GM19025 (cell line): ENCODE results near the gene MPIG6B.

Experiments
- ATAC-seq: cut with Tn5 transposase; IDR thresholded peaks from one replicate; pipeline ENCODE4 v1.9.1; 2021; ENCODE audit warnings: mild to moderate bottlenecking, low read depth, moderate library complexity; ENCODE audit not compliant: unreplicated experiment

The MPIG6B gene

DNA sequence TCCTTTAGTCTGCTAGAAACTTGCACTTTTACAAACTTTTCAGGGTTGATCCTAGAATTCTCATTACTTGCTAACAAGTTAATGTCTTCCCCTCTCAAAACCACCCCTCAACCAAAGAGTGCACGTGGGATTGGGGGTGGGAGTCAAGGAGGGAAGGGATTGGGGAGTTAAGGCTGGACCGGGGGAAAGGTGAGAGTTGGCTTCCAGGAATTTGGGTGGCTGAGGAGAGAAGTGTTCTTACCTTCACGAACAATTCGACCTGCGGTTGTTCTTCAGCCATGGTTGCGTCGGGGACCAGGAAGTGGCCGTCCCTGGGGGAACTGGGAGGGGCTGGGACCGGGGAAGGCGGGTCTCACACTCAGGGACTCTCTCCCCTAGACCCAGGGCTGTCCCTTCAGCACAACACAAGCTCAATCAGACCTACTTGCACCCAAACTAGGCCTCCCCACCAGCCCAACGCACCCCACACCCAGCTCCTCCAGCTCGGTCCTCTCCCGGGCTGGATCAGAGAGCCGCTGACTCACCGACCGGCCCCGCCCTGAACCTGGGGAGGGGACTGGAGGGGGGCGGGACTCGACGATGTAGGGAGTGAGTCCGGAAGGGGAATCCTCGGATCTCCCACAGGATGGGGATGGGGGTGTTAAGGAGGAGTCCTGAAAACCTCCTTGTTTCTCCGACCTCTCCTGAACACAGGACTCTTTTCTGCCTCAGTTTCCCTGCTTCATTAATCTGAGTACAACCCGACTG is 13.0 kb downstream of the MPIG6B start, which contains the start of gene CLIC1:
TSS of gene CLIC1 (minus strand) at position 510 of the 747 bp plus-strand sequence. CDS start at position 280, 230 bp downstream.
- no peak for ATAC-seq

DNA sequence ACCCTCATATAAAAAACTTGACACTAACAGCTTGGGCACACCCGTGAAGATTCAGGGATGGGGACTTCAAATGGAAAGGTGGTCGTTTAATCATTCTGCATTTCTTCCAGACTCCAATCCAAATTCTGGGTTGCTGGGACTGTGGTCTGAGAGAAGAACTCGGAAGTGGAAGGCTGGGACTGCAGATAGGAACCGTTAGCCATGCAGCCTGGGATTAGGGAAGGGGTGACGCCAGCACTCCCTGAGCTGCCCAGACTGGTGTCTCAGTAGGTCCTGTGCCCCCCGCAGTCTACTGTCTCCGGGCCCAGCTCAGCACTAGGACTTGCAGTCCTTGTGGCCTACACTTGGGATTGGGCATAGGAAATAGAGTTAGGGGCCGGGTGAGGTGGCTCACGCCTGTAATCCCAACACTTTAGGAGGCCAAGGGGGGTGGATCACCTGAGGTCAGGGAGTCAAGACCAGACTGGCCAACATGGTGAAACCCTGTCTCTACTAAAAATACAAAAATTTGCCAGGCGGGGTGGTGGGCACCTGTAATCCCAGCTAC is 13.7 kb downstream of the MPIG6B start:
- ATAC-seq, result no peak

DNA sequence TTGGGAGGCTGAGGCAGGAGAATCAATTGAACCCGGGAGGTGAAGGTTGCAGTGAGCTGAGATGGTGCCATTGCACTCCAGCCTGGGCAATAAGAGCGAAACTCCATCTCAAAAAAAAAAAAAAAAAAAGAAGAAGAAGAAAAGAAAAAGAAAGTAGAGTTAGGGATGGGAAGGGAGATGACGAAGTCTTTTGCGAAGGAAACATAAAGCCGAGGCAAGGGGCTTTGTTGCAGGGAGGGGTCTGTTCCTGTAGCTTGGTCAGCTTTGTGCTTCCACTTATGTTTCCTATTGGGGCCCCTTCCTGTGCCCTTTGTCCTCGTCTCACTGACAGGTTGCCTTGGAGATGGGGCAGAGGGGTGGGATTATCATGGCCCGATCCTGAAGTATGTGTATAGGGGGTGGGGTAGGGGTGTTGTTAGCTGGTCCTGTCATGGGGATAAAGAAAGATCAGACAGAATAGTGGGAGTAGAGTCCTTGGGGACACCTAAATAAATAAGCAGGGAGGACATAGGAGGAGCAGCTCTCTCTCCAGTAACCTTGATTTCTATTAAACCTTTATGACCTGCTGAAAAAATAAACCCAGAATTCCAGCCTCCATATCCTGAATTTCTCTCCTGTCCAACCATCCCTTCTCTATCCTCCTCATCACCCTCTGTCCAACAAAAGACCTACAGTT is 14.3 kb downstream of the MPIG6B start:
- no peak for ATAC-seq

DNA sequence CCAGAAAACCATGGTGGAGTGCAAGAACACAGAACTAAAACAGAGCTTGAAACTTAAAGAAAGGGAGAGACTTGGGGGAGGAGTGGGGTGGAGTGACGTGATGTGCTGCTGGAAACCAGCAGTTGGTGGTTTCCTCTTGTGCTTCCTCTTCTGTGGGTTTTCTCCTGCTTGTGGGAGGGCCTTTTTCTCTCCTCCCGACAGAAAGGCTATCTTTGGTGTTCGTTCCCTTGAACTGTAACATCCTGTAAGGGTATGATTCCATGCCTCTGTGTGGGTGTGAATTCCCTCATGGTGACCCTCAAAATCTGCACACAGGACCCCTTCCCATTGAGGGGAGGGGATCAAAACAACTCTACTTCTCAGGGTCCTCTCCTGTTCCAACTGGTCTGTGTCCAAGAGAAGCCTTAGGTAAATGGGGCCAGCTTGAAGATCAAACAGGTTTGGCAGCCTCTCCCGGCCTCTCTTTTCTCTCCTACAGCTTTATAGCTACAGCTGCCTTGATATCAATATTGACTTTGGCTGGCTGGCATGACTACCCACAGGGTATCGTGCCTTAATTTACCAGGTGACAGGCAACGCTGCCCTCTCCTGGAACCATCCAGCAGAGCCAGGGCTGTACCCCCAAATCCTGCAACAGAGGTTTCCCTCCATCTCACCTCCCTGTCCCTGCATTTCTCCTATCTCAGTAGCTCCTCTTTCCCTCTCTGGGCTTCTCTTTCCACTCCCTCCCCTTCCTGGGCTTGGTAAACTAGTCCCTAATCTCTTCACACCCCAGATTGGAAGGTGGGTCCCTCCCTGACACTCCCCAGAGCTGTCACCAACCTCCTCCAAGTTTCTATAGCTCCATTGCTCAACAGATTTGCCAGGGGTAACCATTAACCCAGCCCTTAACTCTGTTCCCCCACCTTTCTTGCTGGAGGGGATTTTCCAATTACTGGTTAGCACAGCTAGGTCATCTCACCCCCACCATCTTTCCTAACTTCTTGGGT is 15.1 kb downstream of the MPIG6B start:
- no peak for ATAC-seq

DNA sequence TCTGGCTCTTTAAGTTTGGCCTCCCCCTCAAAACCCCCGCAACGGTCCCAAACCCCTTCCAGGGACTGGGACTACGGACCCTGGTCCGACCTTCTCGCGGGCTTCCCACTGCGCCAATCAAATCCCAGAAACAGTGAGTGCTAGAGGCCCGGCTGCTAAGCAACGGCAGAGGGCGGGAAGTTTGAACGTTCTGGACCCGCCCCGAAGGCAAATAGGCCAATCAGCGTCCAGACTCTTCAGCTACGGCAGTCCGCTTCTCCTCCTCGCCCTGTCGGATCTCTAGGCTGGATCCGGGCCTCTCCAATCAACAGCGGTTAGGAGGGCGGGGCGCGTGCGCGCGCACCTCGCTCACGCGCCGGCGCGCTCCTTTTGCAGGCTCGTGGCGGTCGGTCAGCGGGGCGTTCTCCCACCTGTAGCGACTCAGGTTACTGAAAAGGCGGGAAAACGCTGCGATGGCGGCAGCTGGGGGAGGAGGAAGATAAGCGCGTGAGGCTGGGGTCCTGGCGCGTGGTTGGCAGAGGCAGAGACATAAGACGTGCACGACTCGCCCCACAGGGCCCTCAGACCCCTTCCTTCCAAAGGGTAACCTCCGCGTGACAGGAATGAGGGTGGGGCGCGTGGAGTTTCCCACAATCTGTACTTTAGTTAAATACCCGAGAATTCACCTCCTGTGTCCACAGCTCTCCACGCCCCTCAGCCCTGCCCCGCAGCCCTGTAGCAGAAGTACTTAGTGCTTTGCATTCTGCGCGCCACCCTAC is 16.6 kb downstream of the MPIG6B start, which contains the start of gene MSH5:
TSS of gene MSH5 (plus strand) at position 367 of the 758 bp plus-strand sequence. CDS start 462 bp downstream, outside the sequence.
- peak; percentile 64 for ATAC-seq

DNA sequence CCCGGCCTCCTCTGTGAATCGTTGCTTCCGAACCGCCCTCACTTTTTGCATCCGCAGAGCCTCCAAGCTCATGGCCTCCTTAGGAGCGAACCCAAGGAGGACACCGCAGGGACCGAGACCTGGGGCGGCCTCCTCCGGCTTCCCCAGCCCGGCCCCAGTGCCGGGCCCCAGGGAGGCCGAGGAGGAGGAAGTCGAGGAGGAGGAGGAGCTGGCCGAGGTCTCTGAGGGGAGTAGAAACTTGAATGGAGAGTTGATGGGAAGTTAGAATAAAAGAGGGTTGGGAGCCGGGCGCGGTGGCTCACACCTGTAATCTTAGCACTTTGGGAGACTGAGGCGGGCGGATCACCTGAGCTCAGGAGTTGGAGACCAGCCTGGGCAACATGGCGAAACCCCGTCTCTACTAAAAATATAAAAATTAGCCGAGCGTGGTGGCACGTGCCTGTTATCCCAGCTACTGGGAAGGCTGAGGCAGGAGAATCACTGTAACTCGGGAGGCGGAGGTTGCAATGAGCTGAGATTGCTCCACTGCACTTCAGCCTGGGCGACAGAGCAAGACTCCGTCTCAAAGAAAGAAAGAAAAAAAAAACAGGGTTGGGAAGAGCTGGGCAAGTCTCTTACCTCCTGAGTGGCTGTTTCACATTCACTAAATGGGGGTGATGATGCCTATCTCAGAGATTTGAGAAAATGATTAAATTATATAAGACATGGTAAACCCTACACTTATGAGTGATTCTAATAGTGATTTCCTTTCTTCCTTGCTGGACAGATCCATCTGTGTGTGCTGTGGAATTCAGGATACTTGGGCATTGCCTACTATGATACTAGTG is 17.4 kb downstream of the MPIG6B start:
- ATAC-seq, result no peak

DNA sequence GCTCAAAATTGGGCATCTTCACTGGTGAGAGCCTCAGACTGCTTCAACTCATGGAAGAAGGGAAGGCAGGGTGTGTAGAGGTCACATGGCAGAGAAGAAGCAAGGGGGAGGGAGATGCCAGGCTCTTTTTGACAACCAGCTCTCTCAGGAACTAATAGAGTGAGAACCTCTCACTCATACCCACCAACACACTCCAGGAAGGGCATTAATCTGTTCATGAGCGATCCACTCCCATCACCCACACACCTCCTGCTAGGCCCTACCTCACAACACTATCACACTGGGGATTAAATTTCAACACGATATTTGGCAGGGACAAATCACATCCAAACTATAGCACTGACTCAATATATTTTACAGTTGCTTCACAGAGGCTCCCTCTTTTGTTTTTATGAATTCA is 18.6 kb downstream of the MPIG6B start:
- no peak for ATAC-seq

DNA sequence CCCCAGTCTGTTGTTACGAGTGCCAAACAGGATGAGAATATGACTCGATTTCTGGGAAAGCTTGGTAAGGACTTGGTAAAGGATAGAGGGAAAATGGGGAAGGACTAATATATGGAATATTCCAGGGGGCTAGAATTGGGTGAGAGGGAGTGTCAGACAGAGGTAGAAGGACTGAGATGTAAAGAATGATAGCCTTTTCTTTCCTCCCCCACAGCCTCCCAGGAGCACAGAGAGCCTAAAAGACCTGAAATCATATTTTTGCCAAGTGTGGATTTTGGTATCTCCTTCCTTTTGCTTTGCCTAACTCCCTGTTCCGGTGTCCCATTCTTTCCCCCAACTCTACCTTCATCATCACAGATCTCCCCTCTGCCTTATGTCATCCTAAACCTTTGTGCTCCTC is 19.7 kb downstream of the MPIG6B start:
- ATAC-seq, result no peak

DNA sequence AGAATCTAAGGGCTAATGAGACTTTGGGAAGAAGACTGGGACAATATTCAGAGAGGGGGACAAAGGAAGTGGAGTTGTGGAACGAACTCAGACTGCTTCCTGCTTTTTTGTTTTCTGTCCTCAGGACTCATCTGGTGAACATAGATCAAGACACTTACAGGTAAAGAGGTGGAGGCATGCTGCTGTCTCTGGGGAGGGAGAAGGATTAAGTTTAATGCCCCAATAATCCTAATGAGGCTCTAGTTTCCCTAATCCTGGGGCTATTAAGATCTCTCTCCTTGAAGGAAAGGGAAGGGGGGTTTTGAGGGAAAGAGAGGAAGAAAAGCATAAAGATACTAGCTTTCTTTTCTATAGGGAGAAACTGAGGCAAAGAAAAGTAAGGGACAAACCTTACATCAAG is 21.2 kb downstream of the MPIG6B start:
- ATAC-seq, result no peak

DNA sequence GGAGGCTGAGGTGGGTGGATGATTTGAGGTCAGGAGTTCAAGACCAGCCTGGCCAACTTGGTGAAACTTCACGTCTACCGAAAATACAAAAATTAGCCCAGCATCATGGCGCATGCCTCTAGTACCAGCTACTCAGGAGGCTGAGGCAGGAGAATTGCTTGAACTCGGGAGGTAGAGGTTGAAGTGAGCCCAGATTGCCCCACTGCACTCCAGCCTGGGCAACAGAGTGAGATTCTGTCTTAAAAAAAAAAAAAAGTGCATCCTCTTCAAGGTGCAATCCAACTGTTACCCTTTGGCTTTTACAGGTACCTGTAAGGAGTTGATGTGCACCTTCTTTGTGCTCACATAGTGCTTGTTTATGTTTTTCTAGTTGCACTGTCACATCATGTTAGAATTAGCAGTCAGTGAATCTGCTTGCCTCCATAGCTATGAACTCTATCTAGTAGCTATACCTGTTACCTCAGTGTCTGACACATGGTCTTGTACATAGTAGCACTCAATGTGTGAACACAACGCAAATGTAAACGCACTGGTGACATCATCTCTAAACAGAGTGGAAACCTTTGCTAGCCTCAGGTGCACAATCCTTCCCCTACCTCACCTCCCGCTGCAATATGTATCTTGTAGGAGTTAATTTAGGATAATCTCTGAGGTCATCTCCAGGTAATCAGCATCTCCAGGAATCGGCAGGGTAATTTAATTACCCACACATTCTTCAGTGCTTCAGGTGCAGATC is 26.3 kb downstream of the MPIG6B start:
- ATAC-seq, result no peak

DNA sequence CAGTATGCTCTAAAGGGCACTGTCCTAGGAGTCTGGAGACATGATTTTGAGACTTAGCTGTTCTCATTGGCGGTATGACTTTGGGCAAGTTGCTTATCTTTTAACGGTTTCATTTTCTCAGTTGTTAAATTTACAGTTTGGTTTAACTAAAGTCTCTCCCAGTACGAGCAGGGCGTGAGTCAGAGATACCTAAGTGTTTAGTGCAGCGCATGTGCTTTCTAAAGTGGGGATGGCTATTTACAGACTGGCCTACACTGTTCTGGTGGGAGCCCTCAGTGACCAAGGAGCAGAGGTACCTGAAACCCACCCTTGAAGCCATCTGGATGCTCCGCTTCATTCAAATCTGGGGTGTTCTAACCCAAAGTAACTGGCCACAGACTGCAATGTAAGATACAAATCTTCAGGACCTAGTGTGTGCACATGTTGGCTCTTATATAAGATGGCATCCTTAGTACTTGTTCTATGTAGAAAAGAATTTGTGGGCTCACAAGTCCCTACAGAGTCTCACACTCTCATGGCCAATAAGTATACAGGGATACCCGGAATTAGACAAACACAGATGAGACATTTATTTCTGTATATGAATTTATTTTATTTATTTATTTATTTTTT is 27.3 kb downstream of the MPIG6B start:
- ATAC-seq, result no peak

DNA sequence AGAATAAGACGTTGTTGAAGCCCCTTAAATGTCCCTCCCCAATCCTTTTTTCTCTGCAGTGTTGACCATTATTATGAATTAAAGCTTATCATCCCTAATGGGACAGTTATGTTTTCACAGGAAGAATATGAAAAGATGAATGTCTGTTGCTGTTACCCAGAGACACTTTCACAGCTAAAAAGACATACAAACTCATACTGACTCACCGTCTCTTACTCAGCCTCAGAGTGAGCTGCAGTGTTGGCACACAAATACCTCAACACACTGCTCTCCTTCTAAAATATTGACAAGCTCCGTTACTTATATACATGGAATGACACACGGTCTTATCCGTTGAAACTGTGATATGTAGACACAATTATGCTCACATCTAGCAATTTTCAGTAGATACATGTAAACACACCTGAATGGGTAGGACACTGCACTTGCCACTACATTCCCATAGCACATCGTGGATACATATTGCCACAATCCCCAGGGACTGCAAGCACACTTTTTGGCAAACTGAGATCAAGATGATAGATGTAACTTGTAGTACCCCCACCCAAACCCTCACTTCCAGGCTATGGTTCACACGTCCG is 29.7 kb downstream of the MPIG6B start:
- ATAC-seq, result no peak

DNA sequence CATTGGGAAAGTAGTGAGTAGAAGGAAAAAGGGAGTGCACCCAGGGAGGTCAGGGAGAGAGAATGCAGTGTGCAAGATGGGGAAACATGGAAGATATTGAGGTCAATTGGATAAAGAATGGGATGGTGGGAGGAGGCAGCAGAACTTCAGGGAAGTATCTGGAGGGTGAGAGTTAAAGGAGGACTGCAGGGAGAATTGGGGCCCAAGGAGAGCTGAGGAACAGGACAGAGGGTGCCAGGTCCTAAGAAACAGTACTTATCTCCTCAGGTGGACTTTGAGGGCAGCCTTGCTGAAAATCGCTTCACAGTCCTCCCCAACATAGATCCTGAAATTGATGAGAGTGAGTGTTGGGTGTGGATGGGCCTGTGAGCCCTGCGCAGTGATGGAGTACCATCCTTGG is 35.1 kb downstream of the MPIG6B start:
- no peak for ATAC-seq

DNA sequence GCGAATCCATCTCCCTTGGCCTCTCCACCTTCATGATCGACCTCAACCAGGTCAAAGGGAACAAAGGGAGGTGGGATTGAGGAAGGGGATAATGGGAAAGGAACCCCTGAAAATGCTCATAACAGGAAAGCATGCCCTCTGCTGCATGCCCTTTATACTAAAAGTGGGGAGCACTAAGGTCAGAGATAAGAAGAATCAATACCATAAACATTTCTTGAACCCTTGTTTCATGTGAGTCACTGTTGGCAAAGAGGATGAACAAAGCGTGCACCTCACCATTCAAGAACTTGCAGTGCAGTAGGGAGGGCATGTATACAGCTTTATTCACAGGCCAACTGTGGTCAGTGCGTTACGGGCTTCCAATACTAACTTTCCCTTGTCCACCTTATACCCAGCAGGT is 37.6 kb downstream of the MPIG6B start:
- ATAC-seq, result no peak

DNA sequence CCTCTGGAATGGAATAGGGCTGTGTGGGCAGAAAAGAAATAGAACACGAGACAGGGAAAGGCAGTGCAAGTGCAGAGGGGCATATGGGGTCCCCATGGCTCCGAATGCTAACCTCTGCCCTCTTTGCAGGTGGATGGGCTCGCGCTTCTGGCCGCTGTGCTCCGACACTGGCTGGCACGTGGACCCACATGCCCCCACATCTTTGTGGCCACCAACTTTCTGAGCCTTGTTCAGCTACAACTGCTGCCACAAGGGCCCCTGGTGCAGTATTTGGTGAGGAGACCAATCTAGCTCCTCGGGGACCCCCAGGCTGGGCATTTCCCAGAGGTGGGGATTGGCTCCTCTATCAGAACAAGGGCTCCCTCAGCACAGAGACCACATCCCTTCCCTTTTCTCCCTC is 38.2 kb downstream of the MPIG6B start:
- ATAC-seq, result no peak

DNA sequence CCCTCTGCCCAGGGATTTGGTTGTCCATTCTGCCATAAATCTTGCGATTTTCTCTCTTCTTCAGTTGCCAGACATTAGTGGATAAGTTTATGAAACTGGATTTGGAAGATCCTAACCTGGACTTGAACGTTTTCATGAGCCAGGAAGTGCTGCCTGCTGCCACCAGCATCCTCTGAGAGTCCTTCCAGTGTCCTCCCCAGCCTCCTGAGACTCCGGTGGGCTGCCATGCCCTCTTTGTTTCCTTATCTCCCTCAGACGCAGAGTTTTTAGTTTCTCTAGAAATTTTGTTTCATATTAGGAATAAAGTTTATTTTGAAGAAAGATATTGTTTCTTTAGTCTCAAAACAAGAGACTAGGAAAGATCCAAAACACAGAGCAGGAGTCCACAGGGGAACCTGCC is 39.2 kb downstream of the MPIG6B start, which contains the start of gene SAPCD1:
TSS of gene SAPCD1 (plus strand) at position 301 of the 400 bp plus-strand sequence. CDS start 399 bp downstream, outside the sequence.
- ATAC-seq, result no peak

DNA sequence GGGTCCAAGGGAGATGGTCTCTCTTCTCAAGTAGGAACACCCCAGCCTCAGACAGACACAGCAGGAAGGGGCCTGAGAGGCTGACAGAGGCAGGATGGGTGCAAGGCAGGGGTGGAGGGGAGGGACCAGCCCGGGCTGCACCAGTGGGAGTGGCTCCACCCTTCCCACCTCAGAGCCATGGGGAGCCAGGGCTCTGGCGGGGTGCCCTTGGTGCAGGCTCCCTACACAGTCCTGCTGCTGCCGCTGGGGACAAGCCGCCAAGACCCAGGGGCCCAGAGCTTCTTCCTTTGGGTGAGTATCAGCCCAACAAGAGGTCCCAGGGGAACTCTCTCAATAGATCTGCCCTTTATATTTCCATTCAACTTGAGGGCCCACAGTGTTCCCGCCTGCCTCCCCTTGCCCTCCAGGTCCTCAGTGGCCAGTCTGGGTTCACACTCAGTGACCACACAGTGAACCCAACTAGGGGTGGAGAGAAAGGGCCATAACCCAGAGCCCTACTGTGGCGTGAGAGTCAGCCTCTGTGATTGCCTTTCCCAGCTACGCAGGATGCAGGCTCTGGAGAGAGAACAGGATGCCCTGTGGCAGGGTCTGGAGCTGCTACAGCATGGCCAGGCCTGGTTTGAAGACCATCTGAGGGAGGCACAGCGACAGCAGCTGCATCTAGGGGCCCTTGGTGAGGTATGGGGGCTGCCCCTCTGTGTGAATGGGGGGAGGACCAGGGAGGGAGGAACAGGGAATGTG is 39.9 kb downstream of the MPIG6B start:
- ATAC-seq, result no peak
